ENCODE results near the gene PPP1CC.
A peak's percentile ranks its signal among the peaks of the same experiment; 100 is the strongest.

PPP1CC gene

DNA sequence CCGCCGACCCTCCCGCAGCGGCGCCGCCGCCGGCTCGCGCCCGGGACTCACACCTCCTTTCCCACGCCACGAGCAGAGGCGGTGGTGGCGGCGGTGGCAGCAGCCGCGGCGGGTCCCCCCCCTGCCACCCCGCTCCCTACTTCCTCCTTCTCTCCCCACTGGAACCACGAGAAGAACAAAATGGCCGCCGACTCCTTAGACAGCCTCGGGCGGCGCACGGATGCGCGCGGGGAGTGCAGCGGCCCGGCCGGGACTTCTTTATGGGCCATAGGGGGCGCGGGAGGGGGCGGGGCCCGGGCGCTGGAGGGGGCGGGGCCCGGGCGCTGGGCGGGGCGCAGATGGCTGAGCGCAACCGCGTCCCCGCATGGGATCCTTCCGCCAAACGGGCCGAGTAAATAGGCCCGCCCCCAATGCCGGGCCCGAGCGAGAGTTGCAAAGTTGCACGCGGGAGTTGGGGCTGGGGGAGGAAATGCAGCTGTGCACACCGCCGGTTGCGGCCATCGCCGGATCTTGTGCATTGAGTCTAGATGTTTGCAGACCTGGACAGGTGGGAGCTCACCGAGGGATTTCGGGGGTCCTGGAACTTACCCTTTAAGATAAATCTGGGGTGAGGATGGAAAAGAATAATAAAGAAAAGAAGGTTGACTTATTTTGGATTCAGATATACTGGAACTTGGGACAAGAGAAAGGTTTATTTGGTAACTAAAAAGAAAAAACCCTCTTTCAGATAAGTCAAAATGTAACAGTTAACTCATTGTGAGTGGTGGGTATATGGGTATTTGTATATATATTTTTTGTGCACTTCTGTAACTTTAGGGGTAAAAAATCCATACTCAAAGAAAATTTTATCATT, at the start of gene PPP1CC:
PPP1CC (minus strand) TSS at position 174 of the 853 bp plus-strand sequence. CDS start 184 bp downstream, outside the sequence.
- Histone ChIP-seq H3K4me3 (ENCODE audit: low read depth, low read length) (peak within 1 kb of the TSS; percentile 90), H3K27ac (ENCODE audit: low read depth, low read length) (peak within 1 kb of the TSS; percentile 94), H3K4me1 (ENCODE audit: control insufficient read depth, insufficient read depth, low read length) (peaks cover 20% of the 10 kb centered on the region), H3K27me3 (ENCODE audit: control insufficient read depth, insufficient read depth, low read length) (no peaks in the 10 kb centered on the region), H3K9ac (ENCODE audit: low read length) (peak within 1 kb of the TSS; percentile 97), H3K9me3 (ENCODE audit: control insufficient read depth, insufficient read depth, low read depth, low read length) (no peaks in the 10 kb centered on the region), H3K36me3 (ENCODE audit: control insufficient read depth, insufficient read depth, low read length) (peaks cover 6% of the 10 kb centered on the region)

DNA sequence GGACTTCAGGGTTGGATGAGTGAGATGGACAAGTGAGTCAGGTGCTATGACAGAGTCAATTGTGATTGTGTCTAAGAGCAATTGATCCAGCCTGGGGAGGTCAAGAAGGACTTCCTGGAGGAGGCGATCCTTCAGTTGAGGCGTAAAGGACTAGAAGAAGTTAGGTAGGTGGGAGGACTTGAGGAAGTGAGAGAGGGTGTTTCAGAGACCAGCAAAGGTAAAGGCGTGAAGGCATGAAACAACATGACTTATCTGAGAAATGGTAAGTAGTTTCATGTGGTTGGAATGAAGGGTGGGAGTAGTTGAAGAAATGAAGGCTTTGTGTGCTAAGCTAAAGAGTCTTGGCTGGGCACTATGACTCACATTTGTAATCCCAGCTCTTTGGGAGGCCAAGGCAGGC, 48.9 kb upstream of the PPP1CC start:
- Histone ChIP-seq H3K36me3 (ENCODE audit: control insufficient read depth, insufficient read depth, low read length) (no peaks in the 10 kb centered on the region), H3K27me3 (ENCODE audit: control insufficient read depth, insufficient read depth, low read length) (no peaks in the 10 kb centered on the region), H3K9ac (ENCODE audit: low read length) (no peak overlapping the region), H3K4me1 (ENCODE audit: control insufficient read depth, insufficient read depth, low read length) (no peaks in the 10 kb centered on the region), H3K27ac (ENCODE audit: low read depth, low read length) (no peak overlapping the region), H3K4me3 (ENCODE audit: low read depth, low read length) (no peak overlapping the region), H3K9me3 (ENCODE audit: control insufficient read depth, insufficient read depth, low read depth, low read length) (no peaks in the 10 kb centered on the region)

DNA sequence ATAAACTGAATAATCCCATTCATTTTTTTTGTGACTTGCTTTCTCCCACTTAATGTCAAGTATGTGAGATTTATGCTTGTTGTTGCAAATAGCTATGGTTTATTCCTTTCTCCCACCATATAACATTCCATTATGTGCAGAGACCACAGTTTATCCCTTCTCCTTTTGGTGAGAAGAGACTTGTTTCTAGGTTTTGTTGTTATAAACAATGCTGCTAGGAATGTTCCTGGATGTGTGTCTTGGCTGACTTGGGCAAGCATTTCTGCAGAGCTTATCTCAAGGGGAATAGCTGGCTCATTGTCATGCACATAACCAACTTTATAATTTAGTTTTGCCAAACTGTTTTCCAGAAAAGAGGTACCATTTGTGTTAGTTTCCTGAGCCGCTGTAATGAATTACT, 47.6 kb upstream of the PPP1CC start:
- H3K9ac ChIP-seq (ENCODE audit: low read length) = no peak overlapping the region

DNA sequence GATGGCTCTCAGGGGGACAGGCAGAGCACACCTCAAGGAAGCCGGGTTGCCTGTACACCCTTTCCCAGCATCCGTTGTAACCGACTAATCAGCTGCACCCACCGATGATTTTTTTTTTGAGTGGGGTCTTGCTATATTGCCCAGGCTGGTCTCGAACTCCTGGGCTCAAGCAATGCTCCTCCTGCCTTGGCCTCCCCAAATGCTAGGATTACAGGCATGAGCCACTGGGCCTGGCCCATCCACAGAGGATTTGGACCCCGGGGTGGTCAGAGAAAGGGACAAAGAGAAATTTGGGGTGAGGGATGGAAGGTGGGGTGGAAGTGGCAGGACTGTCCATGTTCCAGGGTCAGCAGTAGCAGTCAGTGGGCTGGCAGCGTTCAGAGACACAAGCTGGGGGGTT, 43.3 kb upstream of the PPP1CC start:
- Histone ChIP-seq H3K9ac (ENCODE audit: low read length) (no peak overlapping the region), H3K27me3 (ENCODE audit: control insufficient read depth, insufficient read depth, low read length) (no peaks in the 10 kb centered on the region), H3K36me3 (ENCODE audit: control insufficient read depth, insufficient read depth, low read length) (no peaks in the 10 kb centered on the region), H3K27ac (ENCODE audit: low read depth, low read length) (no peak overlapping the region), H3K9me3 (ENCODE audit: control insufficient read depth, insufficient read depth, low read depth, low read length) (no peaks in the 10 kb centered on the region), H3K4me3 (ENCODE audit: low read depth, low read length) (no peak overlapping the region), H3K4me1 (ENCODE audit: control insufficient read depth, insufficient read depth, low read length) (no peaks in the 10 kb centered on the region)

More for the DNA sequence above, 47.6 kb upstream of the PPP1CC start:
- Histone ChIP-seq H3K36me3 (ENCODE audit: control insufficient read depth, insufficient read depth, low read length) (no peaks in the 10 kb centered on the region), H3K4me3 (ENCODE audit: low read depth, low read length) (no peak overlapping the region), H3K27ac (ENCODE audit: low read depth, low read length) (no peak overlapping the region), H3K27me3 (ENCODE audit: control insufficient read depth, insufficient read depth, low read length) (no peaks in the 10 kb centered on the region), H3K9me3 (ENCODE audit: control insufficient read depth, insufficient read depth, low read depth, low read length) (no peaks in the 10 kb centered on the region), H3K4me1 (ENCODE audit: control insufficient read depth, insufficient read depth, low read length) (no peaks in the 10 kb centered on the region)

DNA sequence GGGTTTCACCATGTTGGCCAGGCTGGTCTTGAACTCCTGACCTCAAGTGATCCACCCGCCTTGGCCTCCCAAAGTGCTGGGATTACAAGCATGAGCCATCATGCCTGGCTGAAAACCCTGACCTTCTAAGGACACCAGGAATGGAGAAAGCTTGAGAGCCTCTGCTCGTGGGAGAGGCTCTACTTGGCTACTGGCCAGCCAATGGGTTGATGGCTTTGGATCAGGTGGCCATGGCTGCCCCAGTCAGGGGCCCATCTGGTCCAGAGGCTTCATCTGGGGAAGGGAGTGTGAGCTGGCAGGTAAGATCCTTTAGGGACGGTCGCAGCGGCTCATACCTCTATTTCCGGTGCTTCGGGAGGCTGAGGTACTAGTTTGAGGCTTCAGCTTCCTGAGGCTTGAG, 42.5 kb upstream of the PPP1CC start:
- Histone ChIP-seq H3K4me1 (ENCODE audit: control insufficient read depth, insufficient read depth, low read length) (no peaks in the 10 kb centered on the region), H3K9me3 (ENCODE audit: control insufficient read depth, insufficient read depth, low read depth, low read length) (no peaks in the 10 kb centered on the region), H3K36me3 (ENCODE audit: control insufficient read depth, insufficient read depth, low read length) (no peaks in the 10 kb centered on the region), H3K27me3 (ENCODE audit: control insufficient read depth, insufficient read depth, low read length) (no peaks in the 10 kb centered on the region), H3K27ac (ENCODE audit: low read depth, low read length) (no peak overlapping the region), H3K9ac (ENCODE audit: low read length) (no peak overlapping the region), H3K4me3 (ENCODE audit: low read depth, low read length) (no peak overlapping the region)

DNA sequence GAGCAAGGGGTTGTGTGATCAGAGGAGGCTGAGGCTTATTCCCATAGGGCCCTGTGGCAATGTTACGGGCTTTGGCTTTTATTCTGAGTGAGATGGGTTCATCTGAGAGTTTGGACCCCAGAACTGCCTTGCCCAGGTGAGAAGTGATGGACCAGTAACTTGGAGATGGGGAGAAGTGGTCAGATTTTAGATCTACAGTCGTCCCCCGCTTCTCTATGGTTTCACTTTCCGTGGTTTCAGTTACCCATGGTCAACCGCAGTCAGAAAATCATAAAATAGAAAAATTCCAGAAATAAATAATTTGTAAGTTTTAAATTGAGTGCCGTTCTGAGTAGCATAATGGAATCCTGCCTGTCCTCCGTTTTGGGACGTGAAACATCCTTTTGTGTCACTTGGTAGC, 40.2 kb upstream of the PPP1CC start:
- no peaks in the 10 kb centered on the region for H3K27me3 ChIP-seq (ENCODE audit: control insufficient read depth, insufficient read depth, low read length)
- no peaks in the 10 kb centered on the region for H3K9me3 ChIP-seq (ENCODE audit: control insufficient read depth, insufficient read depth, low read depth, low read length)
- no peak overlapping the region for H3K27ac ChIP-seq (ENCODE audit: low read depth, low read length)
- no peaks in the 10 kb centered on the region for H3K4me1 ChIP-seq (ENCODE audit: control insufficient read depth, insufficient read depth, low read length)
- H3K9ac ChIP-seq (ENCODE audit: low read length) = no peak overlapping the region
- H3K4me3 ChIP-seq (ENCODE audit: low read depth, low read length) = no peak overlapping the region
- H3K36me3 ChIP-seq (ENCODE audit: control insufficient read depth, insufficient read depth, low read length) = no peaks in the 10 kb centered on the region

DNA sequence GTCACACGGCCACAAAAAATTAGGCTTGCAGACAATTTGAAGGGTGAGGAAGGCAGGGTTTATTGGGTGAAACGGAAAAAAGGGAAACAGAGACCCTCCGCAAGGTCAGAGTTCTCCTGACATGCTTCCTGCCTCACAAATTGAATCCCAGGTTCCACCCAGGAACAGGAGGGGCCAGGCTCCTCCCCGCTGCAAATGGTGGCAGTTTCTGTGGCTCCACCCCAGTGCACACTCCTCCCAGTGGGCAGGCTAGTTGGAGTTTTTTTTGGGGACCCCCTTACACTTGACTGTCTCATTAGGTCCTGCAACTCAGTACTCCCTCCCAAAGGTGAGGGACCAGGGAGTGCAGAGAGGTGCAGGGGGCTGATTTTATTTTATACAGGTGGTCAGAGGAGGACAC, 39.4 kb upstream of the PPP1CC start:
- Histone ChIP-seq H3K27me3 (ENCODE audit: control insufficient read depth, insufficient read depth, low read length) (no peaks in the 10 kb centered on the region), H3K4me3 (ENCODE audit: low read depth, low read length) (no peak overlapping the region), H3K9ac (ENCODE audit: low read length) (no peak overlapping the region), H3K36me3 (ENCODE audit: control insufficient read depth, insufficient read depth, low read length) (no peaks in the 10 kb centered on the region), H3K9me3 (ENCODE audit: control insufficient read depth, insufficient read depth, low read depth, low read length) (no peaks in the 10 kb centered on the region), H3K4me1 (ENCODE audit: control insufficient read depth, insufficient read depth, low read length) (no peaks in the 10 kb centered on the region), H3K27ac (ENCODE audit: low read depth, low read length) (no peak overlapping the region)

DNA sequence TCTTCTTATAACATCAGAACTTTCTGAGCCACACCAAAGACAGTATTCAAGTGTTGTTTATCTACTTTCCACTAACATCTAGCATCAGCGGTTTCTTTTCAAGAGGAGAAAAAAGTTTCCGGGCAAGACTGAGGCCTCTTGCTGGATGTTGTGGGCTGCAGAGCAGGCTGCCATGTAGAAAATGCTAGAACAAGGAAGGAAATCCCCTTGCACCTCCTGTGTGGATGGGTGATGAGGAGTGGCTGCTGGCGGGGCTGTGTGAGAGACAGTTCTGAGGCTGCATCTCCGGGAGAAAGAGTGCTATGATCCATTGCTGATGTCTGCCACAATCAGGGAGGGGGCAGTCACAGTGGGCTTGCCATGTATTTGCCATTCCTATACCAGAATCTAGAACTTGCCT, 37.8 kb upstream of the PPP1CC start:
- no peaks in the 10 kb centered on the region for H3K9me3 ChIP-seq (ENCODE audit: control insufficient read depth, insufficient read depth, low read depth, low read length)
- H3K36me3 ChIP-seq (ENCODE audit: control insufficient read depth, insufficient read depth, low read length) = no peaks in the 10 kb centered on the region
- H3K4me3 ChIP-seq (ENCODE audit: low read depth, low read length) = no peak overlapping the region
- peaks cover 8% of the 10 kb centered on the region; the same call in 1 of the 2 replicates for H3K4me1 ChIP-seq (ENCODE audit: control insufficient read depth, insufficient read depth, low read length)
- no peaks in the 10 kb centered on the region for H3K27me3 ChIP-seq (ENCODE audit: control insufficient read depth, insufficient read depth, low read length)
- no peak overlapping the region for H3K9ac ChIP-seq (ENCODE audit: low read length)
- H3K27ac ChIP-seq (ENCODE audit: low read depth, low read length) = no peak overlapping the region

DNA sequence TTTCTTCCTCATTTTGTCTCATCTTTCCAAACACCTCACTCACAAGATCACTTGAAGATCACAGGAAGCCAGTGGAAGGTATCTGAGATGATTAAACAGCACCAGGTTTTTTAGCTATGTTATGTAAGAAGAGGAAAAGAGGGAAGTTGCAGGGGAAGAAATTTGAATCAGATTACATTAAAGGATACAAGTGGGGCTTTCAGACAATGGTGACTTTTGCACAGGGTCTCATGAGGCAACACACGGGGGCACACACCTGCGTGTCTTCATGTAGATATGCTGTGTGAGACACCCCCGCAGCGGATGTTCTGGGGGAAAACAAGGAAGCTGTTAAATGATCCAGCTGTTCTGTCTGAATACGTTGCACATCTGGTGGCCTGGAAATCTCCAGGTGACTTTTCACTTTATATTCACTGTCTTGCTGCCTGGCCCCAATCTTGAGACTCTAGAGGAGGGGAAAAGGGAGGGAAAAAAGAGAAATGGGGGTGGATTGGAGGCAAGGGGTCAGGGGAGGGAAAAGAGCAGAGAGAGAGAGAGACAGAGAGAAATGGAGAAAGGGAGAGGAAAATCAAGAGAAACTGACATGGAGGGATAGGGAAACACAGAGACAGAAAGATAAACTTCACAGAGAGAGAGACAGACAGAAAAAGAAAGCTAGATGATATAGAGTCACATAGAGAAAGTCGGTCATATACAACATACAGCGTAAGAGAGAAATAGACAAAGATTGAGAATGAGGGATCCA, 36.3 kb upstream of the PPP1CC start:
- Histone ChIP-seq H3K27ac (ENCODE audit: low read depth, low read length) (no peak overlapping the region), H3K4me3 (ENCODE audit: low read depth, low read length) (no peak overlapping the region), H3K27me3 (ENCODE audit: control insufficient read depth, insufficient read depth, low read length) (no peaks in the 10 kb centered on the region), H3K4me1 (ENCODE audit: control insufficient read depth, insufficient read depth, low read length) (peaks cover 8% of the 10 kb centered on the region; the same call in 1 of the 2 replicates), H3K9me3 (ENCODE audit: control insufficient read depth, insufficient read depth, low read depth, low read length) (no peaks in the 10 kb centered on the region), H3K36me3 (ENCODE audit: control insufficient read depth, insufficient read depth, low read length) (no peaks in the 10 kb centered on the region), H3K9ac (ENCODE audit: low read length) (no peak overlapping the region)

DNA sequence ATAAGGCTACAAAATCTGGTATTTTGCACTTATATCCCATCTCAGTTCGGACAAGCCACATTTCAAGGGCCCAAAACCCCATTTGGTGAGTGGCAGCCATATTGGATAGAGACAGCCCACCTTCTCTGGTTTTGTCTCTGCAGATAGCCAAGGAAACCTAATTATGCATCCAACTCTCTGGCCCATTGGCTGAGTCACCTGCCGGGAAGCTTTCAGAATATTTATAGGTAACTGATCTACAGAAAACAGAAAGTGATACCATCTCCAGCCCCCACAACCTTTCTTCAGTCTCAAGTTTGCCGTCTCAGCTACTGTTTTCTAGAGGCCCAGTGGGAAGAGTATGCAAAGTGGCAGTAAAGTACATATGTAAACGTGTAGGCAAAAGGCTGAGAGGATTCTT, 33.7 kb upstream of the PPP1CC start:
- peaks cover 8% of the 10 kb centered on the region; the same call in 1 of the 2 replicates for H3K4me1 ChIP-seq (ENCODE audit: control insufficient read depth, insufficient read depth, low read length)

DNA sequence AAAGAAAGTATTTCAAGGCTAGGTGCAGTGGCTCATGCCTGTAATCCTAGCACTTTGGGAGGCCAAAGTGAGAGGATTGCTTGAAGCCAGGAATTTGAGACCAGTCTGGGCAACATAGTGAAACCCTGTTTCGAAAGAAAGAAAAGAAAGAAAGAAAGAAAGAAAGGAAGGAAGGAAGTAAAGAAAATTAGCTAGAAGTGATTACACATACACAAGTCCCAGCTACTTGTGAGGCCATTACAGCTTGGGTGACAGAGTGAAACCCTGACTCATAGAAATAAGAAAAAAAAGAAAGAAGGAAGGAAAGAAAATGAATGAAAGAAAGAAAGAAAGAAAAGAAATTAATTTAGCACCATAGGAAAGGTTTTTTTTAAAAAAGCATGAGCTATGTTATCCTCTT, 33.3 kb upstream of the PPP1CC start:
- Histone ChIP-seq H3K4me3 (ENCODE audit: low read depth, low read length) (no peak overlapping the region), H3K27me3 (ENCODE audit: control insufficient read depth, insufficient read depth, low read length) (no peaks in the 10 kb centered on the region), H3K9ac (ENCODE audit: low read length) (no peak overlapping the region), H3K36me3 (ENCODE audit: control insufficient read depth, insufficient read depth, low read length) (no peaks in the 10 kb centered on the region), H3K9me3 (ENCODE audit: control insufficient read depth, insufficient read depth, low read depth, low read length) (peaks cover 8% of the 10 kb centered on the region; the same call in 1 of the 2 replicates), H3K4me1 (ENCODE audit: control insufficient read depth, insufficient read depth, low read length) (peaks cover 8% of the 10 kb centered on the region; the same call in 1 of the 2 replicates), H3K27ac (ENCODE audit: low read depth, low read length) (no peak overlapping the region)

More for the DNA sequence above, 33.7 kb upstream of the PPP1CC start:
- Histone ChIP-seq H3K27ac (ENCODE audit: low read depth, low read length) (no peak overlapping the region), H3K9ac (ENCODE audit: low read length) (no peak overlapping the region), H3K9me3 (ENCODE audit: control insufficient read depth, insufficient read depth, low read depth, low read length) (peaks cover 4% of the 10 kb centered on the region; the same call in 1 of the 2 replicates), H3K36me3 (ENCODE audit: control insufficient read depth, insufficient read depth, low read length) (no peaks in the 10 kb centered on the region), H3K27me3 (ENCODE audit: control insufficient read depth, insufficient read depth, low read length) (no peaks in the 10 kb centered on the region), H3K4me3 (ENCODE audit: low read depth, low read length) (no peak overlapping the region)

Measured in HUES6 (cell line).